RWPE1 (cell line): ENCODE results near the gene TXNDC11.
"Not testable (repeated sequence)": the region's sequence is repeated elsewhere in the genome, so short reads cannot be mapped to it uniquely, and the experiment has no call there.

Source experiments
- CTCF ChIA-PET: fragments of 350-600 bp; sonication (Branson Sonifier 250); formaldehyde crosslinking; extraction: SDS; loops from one replicate; lab custom pipeline; 2021; lab: Yijun Ruan, JAX
- POLR2A ChIA-PET: fragments of 400-600 bp; formaldehyde crosslinking; extraction: SDS; loops from one replicate; lab custom pipeline; 2020; ENCODE audit warnings: antibody characterized with exemption; ENCODE audit not compliant: low non-redundant PET; lab: Yijun Ruan, JAX
- DNase-seq: peaks from one replicate; pipeline ENCODE4 v3.0.0; 2012; ENCODE audit warnings: low spot score
- H3K27ac ChIP-seq: fragments of 450-650 bp; 2 replicates; pipeline ENCODE4 v1.5.1; 2017
- TF ChIP-seq, protein P1 (sequence below): fragments of 450-650 bp; conservative IDR thresholded peaks from 2 replicates; pipeline ENCODE4 v1.5.1; 2017; ENCODE audit warnings: low read depth, mild to moderate bottlenecking

Gene TXNDC11, protein sequence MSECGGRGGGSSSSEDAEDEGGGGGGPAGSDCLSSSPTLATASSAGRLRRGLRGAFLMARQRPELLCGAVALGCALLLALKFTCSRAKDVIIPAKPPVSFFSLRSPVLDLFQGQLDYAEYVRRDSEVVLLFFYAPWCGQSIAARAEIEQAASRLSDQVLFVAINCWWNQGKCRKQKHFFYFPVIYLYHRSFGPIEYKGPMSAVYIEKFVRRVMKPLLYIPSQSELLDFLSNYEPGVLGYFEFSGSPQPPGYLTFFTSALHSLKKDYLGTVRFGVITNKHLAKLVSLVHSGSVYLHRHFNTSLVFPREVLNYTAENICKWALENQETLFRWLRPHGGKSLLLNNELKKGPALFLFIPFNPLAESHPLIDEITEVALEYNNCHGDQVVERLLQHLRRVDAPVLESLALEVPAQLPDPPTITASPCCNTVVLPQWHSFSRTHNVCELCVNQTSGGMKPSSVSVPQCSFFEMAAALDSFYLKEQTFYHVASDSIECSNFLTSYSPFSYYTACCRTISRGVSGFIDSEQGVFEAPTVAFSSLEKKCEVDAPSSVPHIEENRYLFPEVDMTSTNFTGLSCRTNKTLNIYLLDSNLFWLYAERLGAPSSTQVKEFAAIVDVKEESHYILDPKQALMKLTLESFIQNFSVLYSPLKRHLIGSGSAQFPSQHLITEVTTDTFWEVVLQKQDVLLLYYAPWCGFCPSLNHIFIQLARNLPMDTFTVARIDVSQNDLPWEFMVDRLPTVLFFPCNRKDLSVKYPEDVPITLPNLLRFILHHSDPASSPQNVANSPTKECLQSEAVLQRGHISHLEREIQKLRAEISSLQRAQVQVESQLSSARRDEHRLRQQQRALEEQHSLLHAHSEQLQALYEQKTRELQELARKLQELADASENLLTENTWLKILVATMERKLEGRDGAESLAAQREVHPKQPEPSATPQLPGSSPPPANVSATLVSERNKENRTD

DNA sequence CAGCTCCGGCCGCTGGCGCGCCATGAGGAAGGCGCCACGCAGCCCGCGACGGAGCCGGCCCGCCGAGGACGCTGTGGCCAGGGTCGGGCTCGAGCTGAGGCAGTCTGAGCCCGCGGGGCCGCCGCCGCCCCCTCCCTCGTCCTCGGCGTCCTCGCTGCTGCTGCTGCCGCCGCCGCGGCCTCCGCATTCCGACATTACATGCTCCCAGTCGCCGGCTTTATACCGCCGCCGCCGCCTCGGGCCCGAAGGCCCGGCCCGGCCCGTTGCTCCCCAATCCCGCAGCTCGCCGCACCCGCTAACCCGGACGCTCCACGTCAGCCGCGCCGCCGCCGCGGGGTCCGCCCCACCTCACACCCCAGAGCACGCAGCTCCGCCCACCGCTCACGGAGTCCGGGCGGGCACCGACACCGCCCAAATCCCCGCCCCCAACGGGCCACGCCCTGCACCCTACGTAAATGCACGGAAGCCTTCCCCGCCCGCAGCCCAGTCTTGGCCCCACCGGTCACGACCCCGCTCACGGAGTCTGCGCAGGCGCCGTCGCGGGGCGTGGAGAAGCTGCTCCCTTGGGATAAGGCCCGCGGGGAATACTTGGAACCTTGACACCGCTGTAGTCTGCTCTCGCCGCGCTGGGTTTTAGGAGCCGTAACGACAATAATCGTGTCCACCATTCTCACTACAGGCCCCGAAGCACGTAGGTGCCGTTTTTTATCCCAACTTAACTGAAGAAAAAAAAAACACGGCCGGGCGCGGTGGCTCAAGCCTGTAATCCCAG, at the start of gene TXNDC11:
TSS of gene TXNDC11 (minus strand) at position 322 of the 772 bp plus-strand sequence. CDS start at position 195, 127 bp downstream.
- ChIA-PET CTCF (interaction anchor here (0.6 to 1.3 kb wide), 3 partner anchors 346 to 779 kb away, joined by 3 to 6 read pairs (median 6); no protein-coding TSS in a partner anchor), POLR2A (interaction anchor here (0.9 to 1.2 kb wide), 2 partner anchors 68 to 83 kb away, joined by 3 read pairs; no protein-coding TSS in a partner anchor)
- peak; percentile 97 for DNase-seq
- TF ChIP-seq, protein P1, sequence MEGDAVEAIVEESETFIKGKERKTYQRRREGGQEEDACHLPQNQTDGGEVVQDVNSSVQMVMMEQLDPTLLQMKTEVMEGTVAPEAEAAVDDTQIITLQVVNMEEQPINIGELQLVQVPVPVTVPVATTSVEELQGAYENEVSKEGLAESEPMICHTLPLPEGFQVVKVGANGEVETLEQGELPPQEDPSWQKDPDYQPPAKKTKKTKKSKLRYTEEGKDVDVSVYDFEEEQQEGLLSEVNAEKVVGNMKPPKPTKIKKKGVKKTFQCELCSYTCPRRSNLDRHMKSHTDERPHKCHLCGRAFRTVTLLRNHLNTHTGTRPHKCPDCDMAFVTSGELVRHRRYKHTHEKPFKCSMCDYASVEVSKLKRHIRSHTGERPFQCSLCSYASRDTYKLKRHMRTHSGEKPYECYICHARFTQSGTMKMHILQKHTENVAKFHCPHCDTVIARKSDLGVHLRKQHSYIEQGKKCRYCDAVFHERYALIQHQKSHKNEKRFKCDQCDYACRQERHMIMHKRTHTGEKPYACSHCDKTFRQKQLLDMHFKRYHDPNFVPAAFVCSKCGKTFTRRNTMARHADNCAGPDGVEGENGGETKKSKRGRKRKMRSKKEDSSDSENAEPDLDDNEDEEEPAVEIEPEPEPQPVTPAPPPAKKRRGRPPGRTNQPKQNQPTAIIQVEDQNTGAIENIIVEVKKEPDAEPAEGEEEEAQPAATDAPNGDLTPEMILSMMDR = no peak
- H3K27ac ChIP-seq = peak within 1 kb of the TSS; percentile 90

DNA sequence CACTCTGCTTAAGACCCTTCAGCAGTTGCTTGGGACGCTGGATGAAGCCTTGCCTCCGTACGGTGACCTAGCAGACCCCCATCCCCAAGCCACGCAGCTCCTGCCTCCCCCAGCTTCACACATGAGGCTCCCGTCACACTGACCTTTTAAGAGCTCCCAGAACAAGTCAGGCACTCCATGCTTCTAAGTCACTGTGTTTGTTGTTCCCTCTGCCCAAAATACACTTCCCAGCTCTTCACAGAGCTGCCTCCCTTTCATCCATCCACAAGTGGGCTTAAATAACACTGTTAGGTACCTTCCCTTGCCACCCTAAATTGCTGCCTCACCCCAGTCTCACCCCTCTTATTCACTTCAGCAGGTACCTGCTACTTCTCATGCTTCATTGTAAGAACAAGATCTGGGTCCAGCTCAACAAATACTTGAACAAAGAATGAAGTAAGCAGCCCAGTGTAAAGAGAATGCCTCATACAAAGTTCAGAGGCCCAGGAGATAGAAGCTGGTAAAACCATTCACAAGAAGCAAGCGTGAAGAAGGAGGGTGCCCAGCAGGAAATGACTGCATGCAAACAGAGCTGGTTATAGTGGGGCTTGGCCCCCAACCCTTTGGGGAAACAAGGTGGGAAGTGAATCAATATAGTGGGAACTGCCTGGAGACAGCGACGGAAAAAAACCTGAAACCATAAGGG, 48.6 kb upstream of the TXNDC11 start:
- TF ChIP-seq, protein P1 = no peak
- POLR2A ChIA-PET = no interaction called here
- peak overlapping the region; percentile 19; the same call in 1 of the 2 replicates for H3K27ac ChIP-seq
- CTCF ChIA-PET = no interaction called here
- DNase-seq = no peak

DNA sequence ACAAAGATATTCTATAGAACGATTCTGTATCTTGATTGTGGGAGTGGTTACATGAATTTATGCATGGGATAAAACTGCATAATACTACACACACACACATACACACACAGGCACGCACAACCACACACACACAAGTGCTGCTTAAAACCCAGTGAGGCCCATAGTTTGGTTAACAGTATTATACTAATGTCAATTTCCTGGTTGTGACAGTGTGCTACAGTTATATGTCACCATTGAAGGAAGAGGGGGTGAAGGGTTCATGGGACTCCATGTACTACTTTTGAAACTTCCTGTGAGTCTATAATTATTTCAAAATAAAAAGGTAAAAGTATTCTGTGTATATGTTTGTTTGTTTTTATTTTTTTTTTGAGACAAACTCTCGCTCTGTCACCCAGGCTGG, 46.3 kb upstream of the TXNDC11 start:
- no peak for DNase-seq
- ChIA-PET CTCF (no interaction called here), POLR2A (no interaction called here)
- TF ChIP-seq, protein P1 = no peak
- no peak overlapping the region for H3K27ac ChIP-seq

DNA sequence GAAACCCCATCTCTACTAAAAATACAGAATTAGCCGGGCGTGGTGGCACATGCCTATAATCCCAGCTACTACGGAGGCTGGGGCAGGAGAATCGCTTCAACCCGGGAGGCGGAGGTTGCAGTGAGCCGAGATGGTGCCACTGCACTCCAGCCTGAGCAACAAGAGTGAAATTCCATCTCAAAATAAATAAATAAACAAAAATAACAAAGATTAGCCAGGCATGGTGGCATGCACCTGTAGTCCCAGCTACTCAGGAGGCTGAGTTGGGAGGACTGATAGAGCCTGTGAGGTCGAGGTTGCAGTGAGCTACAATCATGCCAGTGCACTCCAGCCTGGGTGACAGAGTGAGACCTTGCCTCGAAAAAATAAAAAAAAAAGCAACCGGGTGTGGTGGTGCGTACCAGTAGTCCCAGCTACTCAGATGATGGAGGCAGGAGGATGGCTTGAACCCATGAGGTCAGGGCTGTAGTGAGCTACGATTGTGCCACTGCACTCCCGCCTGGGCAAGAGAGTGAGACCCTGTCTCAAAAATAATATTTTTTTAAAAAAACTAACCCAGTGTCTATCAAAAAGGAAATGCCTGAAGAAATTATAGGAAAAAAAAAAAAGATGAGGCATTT, 42.4 kb upstream of the TXNDC11 start:
- peak overlapping the region; percentile 83 for H3K27ac ChIP-seq
- POLR2A ChIA-PET = interaction anchor here (1.5 kb wide), 1 partner anchor 12 kb away, joined by 4 read pairs; the partner anchor contains the start of gene ZC3H7A
- CTCF ChIA-PET, DNase-seq: not testable (repeated sequence)

DNA sequence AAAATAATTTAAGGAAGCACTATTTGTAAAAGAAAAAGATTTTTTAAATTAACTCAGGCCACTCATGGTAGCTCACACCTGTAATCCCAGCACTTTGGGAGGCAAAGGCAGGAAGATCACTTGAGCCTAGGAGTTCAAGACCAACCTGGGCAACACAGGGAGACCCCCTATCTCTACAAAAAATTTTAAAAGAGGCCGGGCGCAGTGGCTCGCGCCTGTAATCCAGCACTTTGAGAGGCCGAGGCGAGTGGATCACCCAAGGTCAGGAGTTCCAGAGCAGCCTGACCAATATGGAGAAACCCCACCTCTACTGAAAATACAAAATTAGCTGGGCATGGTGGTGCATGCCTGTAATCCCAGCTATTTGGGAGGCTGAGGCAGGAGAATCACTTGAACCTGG, 41.7 kb upstream of the TXNDC11 start:
- POLR2A ChIA-PET, DNase-seq: not testable (repeated sequence)
- H3K27ac ChIP-seq = peak overlapping the region; percentile 83
- CTCF ChIA-PET = interaction anchor here (1.1 kb wide), 1 partner anchor 12 kb away, joined by 8 read pairs; the partner anchor contains the start of gene ZC3H7A

DNA sequence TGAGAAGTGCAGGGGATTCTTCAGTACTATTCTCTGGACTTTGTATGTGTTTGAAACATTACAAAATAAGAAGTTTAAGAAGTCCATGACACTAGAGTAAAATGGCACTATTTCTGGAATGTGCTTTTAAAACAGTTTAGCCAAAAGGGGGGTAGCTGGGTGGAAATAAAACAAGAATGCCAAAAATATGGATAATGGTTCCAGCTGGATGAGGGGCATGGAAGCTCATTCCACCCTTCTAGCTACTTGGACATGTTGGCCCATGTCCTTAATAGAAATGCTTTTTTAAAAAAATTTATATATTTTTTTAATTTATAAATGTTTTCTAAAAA, 41.3 kb upstream of the TXNDC11 start:
- TF ChIP-seq, protein P1 = no peak
- no peak for DNase-seq
- ChIA-PET CTCF (interaction anchor here (1.1 kb wide), 1 partner anchor 13 kb away, joined by 8 read pairs; the partner anchor contains the start of gene ZC3H7A), POLR2A (no interaction called here)
- H3K27ac ChIP-seq = peak overlapping the region; percentile 83
